Fibroblast of pulmonary artery (primary cell): ENCODE measurements around the gene SERTM1.

Source experiments
- DNase-seq: peaks from one replicate; pipeline ENCODE4 v3.0.0-alpha.2; 2010; ENCODE audit warnings: low read depth
- H3K4me3 ChIP-seq: replicated peaks from 2 replicates; pipeline ENCODE4 v1.5.1; 2011; ENCODE audit warnings: low read depth, mild to moderate bottlenecking, control low read depth, low read length, moderate library complexity
- TF ChIP-seq, protein P1 (sequence below): IDR thresholded peaks from 2 replicates; pipeline ENCODE4 v1.5.1; 2011; ENCODE audit warnings: mild to moderate bottlenecking, control low read depth, low read length, inconsistent platforms; ENCODE audit errors: missing control alignments

The SERTM1 gene

DNA sequence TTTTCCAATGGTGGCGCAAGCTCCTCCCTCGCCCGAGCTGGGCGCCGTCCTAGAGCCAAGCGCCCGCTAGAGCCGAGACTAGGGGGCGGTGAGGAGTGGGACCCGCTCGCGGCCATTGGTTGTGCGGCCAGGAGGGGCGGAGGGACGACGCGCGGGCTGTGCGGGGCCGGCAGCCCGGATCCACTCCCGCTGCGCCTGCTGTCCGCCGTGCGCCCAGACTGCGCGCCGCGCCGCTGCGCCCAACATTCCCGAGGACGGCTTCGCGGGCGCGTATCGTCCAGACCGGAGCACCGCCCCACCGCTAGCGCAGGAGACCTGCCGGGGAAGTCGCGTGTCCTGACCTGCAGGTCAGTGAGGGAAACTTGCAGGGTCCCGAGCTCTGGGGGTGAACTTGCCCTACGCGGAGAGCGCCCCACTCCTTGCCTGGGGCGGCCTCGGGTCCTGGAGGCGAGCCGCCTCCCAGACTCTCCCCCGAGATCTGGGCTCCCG is at the start of gene SERTM1:
SERTM1 (plus strand) TSS at position 183 of the 489 bp plus-strand sequence. CDS start 21,059 bp downstream, outside the sequence.
- DNase-seq: peak; percentile 8
- TF ChIP-seq, protein P1, sequence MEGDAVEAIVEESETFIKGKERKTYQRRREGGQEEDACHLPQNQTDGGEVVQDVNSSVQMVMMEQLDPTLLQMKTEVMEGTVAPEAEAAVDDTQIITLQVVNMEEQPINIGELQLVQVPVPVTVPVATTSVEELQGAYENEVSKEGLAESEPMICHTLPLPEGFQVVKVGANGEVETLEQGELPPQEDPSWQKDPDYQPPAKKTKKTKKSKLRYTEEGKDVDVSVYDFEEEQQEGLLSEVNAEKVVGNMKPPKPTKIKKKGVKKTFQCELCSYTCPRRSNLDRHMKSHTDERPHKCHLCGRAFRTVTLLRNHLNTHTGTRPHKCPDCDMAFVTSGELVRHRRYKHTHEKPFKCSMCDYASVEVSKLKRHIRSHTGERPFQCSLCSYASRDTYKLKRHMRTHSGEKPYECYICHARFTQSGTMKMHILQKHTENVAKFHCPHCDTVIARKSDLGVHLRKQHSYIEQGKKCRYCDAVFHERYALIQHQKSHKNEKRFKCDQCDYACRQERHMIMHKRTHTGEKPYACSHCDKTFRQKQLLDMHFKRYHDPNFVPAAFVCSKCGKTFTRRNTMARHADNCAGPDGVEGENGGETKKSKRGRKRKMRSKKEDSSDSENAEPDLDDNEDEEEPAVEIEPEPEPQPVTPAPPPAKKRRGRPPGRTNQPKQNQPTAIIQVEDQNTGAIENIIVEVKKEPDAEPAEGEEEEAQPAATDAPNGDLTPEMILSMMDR: no peak
- H3K4me3 ChIP-seq: no peak within 1 kb of the TSS

DNA sequence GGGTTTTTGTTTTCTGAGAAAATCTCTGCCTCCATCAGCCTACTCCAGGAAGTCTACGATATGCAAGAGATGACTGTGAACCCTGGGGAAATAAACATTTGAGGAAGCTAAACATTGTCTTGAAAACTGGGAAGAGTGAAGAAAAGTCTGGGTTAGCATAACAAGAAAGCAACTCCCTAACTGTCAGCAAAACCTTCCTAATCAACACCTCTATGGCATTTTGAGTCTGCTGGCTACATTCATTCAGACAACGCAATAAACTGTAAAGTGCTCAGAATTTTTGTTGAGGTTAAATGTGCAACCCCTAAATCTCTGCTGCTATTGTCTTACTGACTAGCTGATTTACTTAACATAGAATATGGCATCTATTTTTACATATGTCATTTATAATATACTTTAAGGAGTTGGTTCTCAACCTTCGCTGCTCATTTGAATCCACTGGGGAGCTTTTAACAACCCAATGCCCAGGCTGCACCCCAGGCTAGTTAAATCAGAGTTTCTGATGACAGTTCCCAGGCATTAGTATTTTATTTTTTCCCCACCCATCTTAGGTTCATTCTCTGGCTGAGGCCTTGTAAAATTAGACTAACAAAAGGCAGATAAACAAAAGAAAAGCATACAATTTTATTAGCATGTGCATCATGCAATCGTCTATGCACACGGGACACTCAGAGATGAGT is 45.3 kb upstream of the SERTM1 start:
- no peak for DNase-seq

GRCh38 chr13:36629057-36629385 is 44.8 kb upstream of the SERTM1 start:
- no peak for DNase-seq
- TF ChIP-seq, protein P1: no peak
- no peak overlapping the region for H3K4me3 ChIP-seq

More for the DNA sequence above, 45.3 kb upstream of the SERTM1 start:
- TF ChIP-seq, protein P1: no peak
- H3K4me3 ChIP-seq: no peak overlapping the region

- H3K4me3 ChIP-seq: no peak overlapping the region
- no peak for DNase-seq
- TF ChIP-seq, protein P1: no peak
Measured at GRCh38 chr13:36630181-36630803, 43.5 kb upstream of the SERTM1 start.

GRCh38 chr13:36639610-36640009 is 34.2 kb upstream of the SERTM1 start:
- TF ChIP-seq, protein P1: no peak
- no peak overlapping the region for H3K4me3 ChIP-seq
- no peak for DNase-seq

- DNase-seq: no peak
- TF ChIP-seq, protein P1: no peak
Measured at GRCh38 chr13:36650611-36651010, 23.2 kb upstream of the SERTM1 start.

More at GRCh38 chr13:36650611-36651010, 23.2 kb upstream of the SERTM1 start:
- H3K4me3 ChIP-seq: no peak overlapping the region
